GM12892 (cell line): Measurements from ENCODE around the gene SKOR1.

ENCODE experiments used
- POLR2A ChIP-seq: IDR thresholded peaks from 2 replicates; pipeline ENCODE4 v1.6.1; 2011; ENCODE audit warnings: low read depth, low read length, control low read depth
- POLR2AphosphoS5 ChIP-seq: IDR thresholded peaks from 2 replicates; pipeline ENCODE4 v1.6.1; 2011; ENCODE audit warnings: low read depth, low read length, control low read depth

DNA sequence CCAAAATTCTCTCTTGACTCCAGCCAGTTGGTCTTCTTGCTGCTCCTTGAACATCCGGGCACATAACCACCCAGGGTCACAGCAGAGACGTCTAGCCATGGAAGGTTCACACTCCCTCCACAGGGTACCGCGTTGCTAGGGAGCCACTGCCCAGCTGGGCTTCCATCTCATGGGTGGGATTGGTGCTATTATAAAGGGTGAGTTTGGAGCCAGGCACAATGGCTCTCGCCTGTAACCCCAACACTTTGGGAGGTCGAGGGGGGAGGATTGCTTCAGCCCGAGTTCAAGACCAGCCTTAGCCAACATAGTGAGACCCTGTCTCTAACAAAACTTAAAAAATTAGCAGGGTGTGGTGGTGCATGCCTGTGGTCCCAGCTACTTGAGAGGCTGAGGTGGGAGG lies 17.5 kb upstream of the SKOR1 start:
- TF ChIP-seq POLR2A (no peak), POLR2AphosphoS5 (no peak)
